HEK293 (cell line): Measurements from ENCODE around the gene APOBEC3B.

Experiments
- CTCF ChIP-seq: fragments of 450-650 bp; formaldehyde crosslinking; IDR thresholded peaks from 2 replicates; pipeline ENCODE4 v1.5.1; 2016; ENCODE audit warnings: missing biosample characterization, missing genetic modification characterization
- ZBTB20 ChIP-seq: fragments of 450-650 bp; formaldehyde crosslinking; IDR thresholded peaks from 2 replicates; pipeline ENCODE4 v1.5.1; 2016; ENCODE audit warnings: missing biosample characterization, missing genetic modification characterization
- ZNF112 ChIP-seq: fragments of 450-650 bp; formaldehyde crosslinking; IDR thresholded peaks from 2 replicates; pipeline ENCODE4 v1.5.0; 2017; ENCODE audit warnings: missing biosample characterization, missing genetic modification characterization
- ZNF133 ChIP-seq: fragments of 450-650 bp; formaldehyde crosslinking; IDR thresholded peaks from 2 replicates; pipeline ENCODE4 v1.5.1; 2016; ENCODE audit warnings: missing biosample characterization, missing genetic modification characterization
- ZNF18 ChIP-seq: fragments of 450-650 bp; formaldehyde crosslinking; IDR thresholded peaks from 2 replicates; pipeline ENCODE4 v1.5.1; 2016; ENCODE audit warnings: missing biosample characterization, missing genetic modification characterization
- ZNF26 ChIP-seq: fragments of 450-650 bp; formaldehyde crosslinking; IDR thresholded peaks from 2 replicates; pipeline ENCODE4 v1.5.1; 2016; ENCODE audit warnings: missing biosample characterization, missing genetic modification characterization
- ZNF324 ChIP-seq: fragments of 450-650 bp; formaldehyde crosslinking; IDR thresholded peaks from 2 replicates; pipeline ENCODE4 v1.5.1; 2016; ENCODE audit warnings: missing biosample characterization, missing genetic modification characterization
- ZNF629 ChIP-seq: fragments of 450-650 bp; formaldehyde crosslinking; IDR thresholded peaks from 2 replicates; pipeline ENCODE4 v1.5.1; 2017; ENCODE audit warnings: missing biosample characterization, missing genetic modification characterization
- ZNF654 ChIP-seq: fragments of 450-650 bp; formaldehyde crosslinking; IDR thresholded peaks from 2 replicates; pipeline ENCODE4 v1.5.1; 2016; ENCODE audit warnings: low read depth, missing biosample characterization, missing genetic modification characterization
- ZNF660 ChIP-seq: fragments of 450-650 bp; IDR thresholded peaks from 2 replicates; pipeline ENCODE4 v1.5.1; 2018; ENCODE audit warnings: missing biosample characterization, mild to moderate bottlenecking, missing genetic modification characterization

GRCh38 chr22:38935616-38936015, 46.5 kb upstream of the APOBEC3B start:
- no peak for TF ChIP-seq ZNF112 (tag by site-specific recombination)
- TF ChIP-seq ZNF26 (tag by site-specific recombination) = no peak
- TF ChIP-seq ZNF629 (tag by site-specific recombination) = no peak
- TF ChIP-seq CTCF (tag by site-specific recombination) = no peak
- TF ChIP-seq ZNF660 (tag by site-specific recombination) = no peak
- no peak for TF ChIP-seq ZNF18 (tag by site-specific recombination)
- no peak for TF ChIP-seq ZNF654 (tag by site-specific recombination)
- no peak for TF ChIP-seq ZNF133 (tag by site-specific recombination)
- TF ChIP-seq ZNF324 = no peak
- TF ChIP-seq ZBTB20 (tag by site-specific recombination) = no peak
